Activated CD8-positive, alpha-beta T cell treated with anti-CD3 and anti-CD28 coated beads, Interleukin-2, amount 10 ng/mL, durations not matched to agents 7 days and 5 days (primary cell): ENCODE measurements around the gene CXCL16. TPM values are rescaled to one million over a fixed set of nuclear protein-coding genes. Genes with fewer than 3 reads are reported as not detected.
"Not testable (repeated sequence)": the region's sequence is repeated elsewhere in the genome, so short reads cannot be mapped to it uniquely, and the experiment has no call there.

ENCODE experiments used
- ATAC-seq: fragments of 150-1000 bp; cut with Tn5 transposase; one replicate; pipeline ENCODE4 v1.10.0; 2021; ENCODE audit warnings: moderate library complexity
- CTCF ChIA-PET: fragments of 350-600 bp; sonication (Branson Sonifier 250); formaldehyde crosslinking; loops from one replicate; lab custom pipeline; 2021; ENCODE audit warnings: antibody characterized with exemption; lab: Charles Lee
- POLR2A ChIA-PET: fragments of 350-600 bp; sonication (Branson Sonifier 250); formaldehyde crosslinking; loops from one replicate; lab custom pipeline; 2021; ENCODE audit warnings: antibody characterized with exemption; lab: Charles Lee
- DNase-seq: peaks from one replicate; pipeline ENCODE4 v3.0.0-alpha.2; 2020
- H3K27ac Mint-ChIP-seq: one replicate; pipeline ENCODE4 v1.8.0; 2021; ENCODE audit warnings: mild to moderate bottlenecking, mixed read lengths
- H3K27me3 Mint-ChIP-seq: one replicate; pipeline ENCODE4 v1.8.0; 2021; ENCODE audit warnings: low read depth, mixed read lengths
- H3K36me3 Mint-ChIP-seq: one replicate; pipeline ENCODE4 v1.8.0; 2021; ENCODE audit warnings: low read depth, mixed read lengths
- H3K4me1 Mint-ChIP-seq: one replicate; pipeline ENCODE4 v1.8.0; 2021; ENCODE audit warnings: low read depth, mixed read lengths
- H3K4me3 Mint-ChIP-seq: one replicate; pipeline ENCODE4 v1.8.0; 2021; ENCODE audit warnings: mild to moderate bottlenecking, mixed read lengths
- H3K9me3 Mint-ChIP-seq: one replicate; pipeline ENCODE4 v1.8.0; 2022; ENCODE audit warnings: mixed read lengths; ENCODE audit not compliant: insufficient read depth
- total RNA-seq, 2 experiments: library from RNA; stranded (reverse); gene quantifications; one replicate each; pipeline ENCODE4 v1.2.3, GENCODE V29; 2021

Gene CXCL16
- total RNA-seq, 2 experiments from 2014 or later, result 0.50 to 0.89 TPM

DNA sequence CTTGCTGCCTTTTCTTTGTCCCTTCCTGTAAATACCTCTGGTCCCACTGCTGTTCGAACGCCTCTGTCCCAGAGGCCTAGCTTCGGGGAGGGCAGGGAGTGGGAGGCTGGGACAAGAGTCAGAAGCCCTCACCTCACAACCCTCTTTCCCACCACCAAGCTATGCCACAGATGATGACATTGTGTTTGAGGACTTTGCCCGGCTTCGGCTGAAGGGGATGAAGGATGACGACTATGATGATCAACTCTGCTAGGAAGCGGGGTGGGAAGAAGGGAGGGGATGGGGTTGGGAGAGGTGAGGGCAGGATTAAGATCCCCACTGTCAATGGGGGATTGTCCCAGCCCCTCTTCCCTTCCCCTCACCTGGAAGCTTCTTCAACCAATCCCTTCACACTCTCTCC, 18.9 kb downstream of the CXCL16 start:
- Mint-ChIP-seq H3K9me3 (no peaks in the 10 kb centered on the region), H3K4me3 (no peak overlapping the region), H3K27me3 (no peaks in the 10 kb centered on the region), H3K36me3 (peaks cover 59% of the 10 kb centered on the region), H3K27ac (peak overlapping the region; percentile 39), H3K4me1 (peaks cover 50% of the 10 kb centered on the region)
- DNase-seq (no peak), ATAC-seq (no peak)
- CTCF ChIA-PET, result no interaction called here
- POLR2A ChIA-PET, result no interaction called here

GRCh38 chr17:4719684-4720221, 20.0 kb downstream of the CXCL16 start:
- POLR2A ChIA-PET, result no interaction called here
- Mint-ChIP-seq H3K27me3 (no peaks in the 10 kb centered on the region), H3K36me3 (peaks cover 68% of the 10 kb centered on the region), H3K4me1 (peaks cover 59% of the 10 kb centered on the region), H3K9me3 (no peaks in the 10 kb centered on the region), H3K27ac (peak overlapping the region; percentile 58), H3K4me3 (no peak overlapping the region)
- no peak for ATAC-seq
- no peak for DNase-seq
- CTCF ChIA-PET, result no interaction called here

DNA sequence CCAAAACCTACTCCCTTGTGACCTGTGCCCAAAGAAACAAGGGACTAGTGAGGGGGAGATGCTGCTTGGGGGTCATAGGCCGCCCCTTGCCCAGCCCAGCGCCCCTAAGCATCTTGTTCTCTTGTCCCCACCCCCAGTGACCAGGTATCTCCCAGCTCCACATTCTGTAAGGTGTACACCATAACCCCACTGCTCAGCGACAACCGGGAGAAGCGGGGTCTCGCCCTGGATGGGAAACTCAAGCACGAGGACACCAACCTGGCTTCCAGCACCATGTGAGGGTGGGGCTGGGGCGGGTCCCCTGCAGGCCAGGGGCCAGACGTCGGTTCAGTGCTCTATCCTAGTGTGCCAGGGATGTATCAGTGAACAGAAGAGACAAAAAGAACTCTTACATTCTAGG, 20.6 kb downstream of the CXCL16 start:
- Mint-ChIP-seq H3K36me3 (peaks cover 68% of the 10 kb centered on the region), H3K27me3 (no peaks in the 10 kb centered on the region), H3K4me3 (no peak overlapping the region), H3K27ac (peak overlapping the region; percentile 58), H3K4me1 (peaks cover 62% of the 10 kb centered on the region), H3K9me3 (no peaks in the 10 kb centered on the region)
- ChIA-PET POLR2A (no interaction called here), CTCF (no interaction called here)
- no peak for DNase-seq
- no peak for ATAC-seq

- peak overlapping the region; percentile 1 for H3K4me3 Mint-ChIP-seq
- H3K9me3 Mint-ChIP-seq, result no peaks in the 10 kb centered on the region
- peak overlapping the region; percentile 67 for H3K27ac Mint-ChIP-seq
- no peaks in the 10 kb centered on the region for H3K27me3 Mint-ChIP-seq
- DNase-seq, result no peak
- CTCF ChIA-PET, result no interaction called here
- peaks cover 74% of the 10 kb centered on the region for H3K36me3 Mint-ChIP-seq
- ATAC-seq, result no peak
- peaks cover 70% of the 10 kb centered on the region for H3K4me1 Mint-ChIP-seq
- POLR2A ChIA-PET, result no interaction called here
These were observed 21.5 kb downstream of the CXCL16 start for GRCh38 chr17:4718276-4718675.

- DNase-seq (no peak), ATAC-seq (no peak)
- Mint-ChIP-seq H3K4me1 (peaks cover 74% of the 10 kb centered on the region), H3K4me3 (peak overlapping the region; percentile 60), H3K27me3 (no peaks in the 10 kb centered on the region), H3K36me3 (peaks cover 74% of the 10 kb centered on the region), H3K9me3 (no peaks in the 10 kb centered on the region), H3K27ac (peak overlapping the region; percentile 82)
- CTCF ChIA-PET, result interaction anchor here (1.4 kb wide), 1 partner anchor 69 kb away, joined by 3 read pairs; the partner anchor contains the start of gene VMO1
- POLR2A ChIA-PET, result no interaction called here
These were observed 21.9 kb downstream of the CXCL16 start for GRCh38 chr17:4717791-4718190.

- peak overlapping the region; percentile 81 for H3K4me3 Mint-ChIP-seq
- H3K4me1 Mint-ChIP-seq, result peaks cover 79% of the 10 kb centered on the region
- H3K27me3 Mint-ChIP-seq, result no peaks in the 10 kb centered on the region
- no peak for ATAC-seq
- no peaks in the 10 kb centered on the region for H3K9me3 Mint-ChIP-seq
- H3K36me3 Mint-ChIP-seq, result peaks cover 79% of the 10 kb centered on the region
- no peak for DNase-seq
- ChIA-PET CTCF (interaction anchor here (1.1 to 1.8 kb wide), 3 partner anchors 16 to 80 kb away, joined by 3 to 4 read pairs (median 3); partner anchors contain the start of genes PSMB6 and VMO1), POLR2A (interaction anchor here (1.2 to 2.1 kb wide), 2 partner anchors 12 to 15 kb away, joined by 4 to 8 read pairs; partner anchors contain the start of gene MED11)
- H3K27ac Mint-ChIP-seq, result peak overlapping the region; percentile 94
These were observed 23.6 kb downstream of the CXCL16 start for GRCh38 chr17:4716081-4716480.

DNA sequence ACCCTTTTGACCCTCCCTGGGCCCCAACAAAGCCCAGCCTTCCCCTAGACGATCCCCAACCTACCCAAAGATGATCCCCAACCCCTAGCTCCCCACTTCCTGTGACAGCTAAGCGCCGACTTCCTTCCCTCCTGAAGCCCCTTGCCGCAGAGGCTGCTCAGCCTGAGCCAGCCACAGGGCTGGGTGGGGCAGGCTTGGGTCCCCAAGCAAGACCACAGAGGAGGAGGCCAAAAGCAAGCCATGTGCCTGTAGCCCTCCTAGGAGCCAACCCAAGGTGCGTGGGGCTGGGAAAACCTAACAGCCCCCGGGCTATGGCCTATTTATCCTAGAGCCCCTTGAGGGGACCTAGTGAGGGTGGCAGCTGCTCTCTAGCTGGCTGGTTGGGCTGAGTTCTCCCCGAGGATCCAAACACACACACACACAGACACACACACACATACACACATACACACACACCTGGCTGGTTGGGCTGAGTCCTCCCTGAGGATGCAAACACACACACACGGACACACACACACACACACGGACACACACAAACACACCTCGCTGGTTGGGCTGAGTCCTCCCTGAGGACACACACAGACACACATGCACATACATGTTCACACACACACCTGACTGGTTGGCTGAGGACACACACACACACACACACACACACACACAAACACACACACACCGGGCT, 24.5 kb downstream of the CXCL16 start:
- ChIA-PET POLR2A (interaction anchor here (0.6 to 2.1 kb wide), 3 partner anchors 12 to 26 kb away, joined by 3 to 8 read pairs (median 4); partner anchors contain the start of gene MED11), CTCF (interaction anchor here (0.6 to 2.3 kb wide), 5 partner anchors 12 to 81 kb away, joined by 3 to 14 read pairs (median 4); partner anchors contain the start of gene PSMB6)
- H3K4me1 Mint-ChIP-seq, result peaks cover 74% of the 10 kb centered on the region
- peaks cover 70% of the 10 kb centered on the region for H3K36me3 Mint-ChIP-seq
- peak; percentile 81 for DNase-seq
- no peaks in the 10 kb centered on the region for H3K9me3 Mint-ChIP-seq
- peak overlapping the region; percentile 81 for H3K4me3 Mint-ChIP-seq
- peak; percentile 11 for ATAC-seq
- no peaks in the 10 kb centered on the region for H3K27me3 Mint-ChIP-seq
- H3K27ac Mint-ChIP-seq, result peak overlapping the region; percentile 94

GRCh38 chr17:4714340-4715062, 25.2 kb downstream of the CXCL16 start:
- Mint-ChIP-seq H3K4me3 (peak overlapping the region; percentile 81), H3K36me3 (peaks cover 63% of the 10 kb centered on the region), H3K27ac (peak overlapping the region; percentile 94), H3K4me1 (peaks cover 77% of the 10 kb centered on the region)
- not testable (repeated sequence) for DNase-seq, ATAC-seq, H3K27me3 Mint-ChIP-seq, H3K9me3 Mint-ChIP-seq
- CTCF ChIA-PET, result interaction anchor here (0.6 to 2.3 kb wide), 5 partner anchors 11 to 82 kb away, joined by 3 to 14 read pairs (median 4); partner anchors contain the start of gene PSMB6
- POLR2A ChIA-PET, result interaction anchor here (0.6 to 2.2 kb wide), 5 partner anchors 11 to 141 kb away, joined by 3 to 9 read pairs (median 5); no protein-coding TSS in a partner anchor

DNA sequence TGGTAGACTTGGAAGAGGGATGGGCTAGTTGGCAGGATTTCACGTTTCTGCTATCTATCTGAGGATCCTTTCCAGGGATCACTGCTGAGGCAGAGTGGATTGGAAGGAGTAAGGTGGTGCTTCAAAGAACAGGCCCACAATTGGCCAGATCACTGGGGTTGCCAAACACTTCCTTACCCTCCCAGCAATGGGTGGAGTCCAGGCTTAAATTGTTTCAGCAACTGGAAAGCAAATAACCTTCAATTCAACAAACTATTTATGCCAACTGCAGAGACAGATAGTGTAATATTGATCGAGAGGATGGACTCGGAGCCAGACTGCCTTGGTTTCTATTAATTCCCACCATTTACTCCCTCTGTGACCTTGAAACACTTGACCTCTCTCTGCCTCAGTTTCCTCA, 27.2 kb downstream of the CXCL16 start:
- Mint-ChIP-seq H3K27ac (peak overlapping the region; percentile 96), H3K9me3 (no peaks in the 10 kb centered on the region), H3K27me3 (no peaks in the 10 kb centered on the region), H3K4me3 (peak overlapping the region; percentile 94), H3K36me3 (peaks cover 50% of the 10 kb centered on the region), H3K4me1 (peaks cover 72% of the 10 kb centered on the region)
- ATAC-seq, result no peak
- DNase-seq, result no peak
- ChIA-PET POLR2A (interaction anchor here (0.6 to 2.2 kb wide), 7 partner anchors 9 to 122 kb away, joined by 3 to 9 read pairs (median 4); partner anchors contain the start of genes MED11 and PELP1), CTCF (interaction anchor here (5.6 kb wide), 1 partner anchor 77 kb away, joined by 37 read pairs; the partner anchor contains the start of gene GLTPD2)

DNA sequence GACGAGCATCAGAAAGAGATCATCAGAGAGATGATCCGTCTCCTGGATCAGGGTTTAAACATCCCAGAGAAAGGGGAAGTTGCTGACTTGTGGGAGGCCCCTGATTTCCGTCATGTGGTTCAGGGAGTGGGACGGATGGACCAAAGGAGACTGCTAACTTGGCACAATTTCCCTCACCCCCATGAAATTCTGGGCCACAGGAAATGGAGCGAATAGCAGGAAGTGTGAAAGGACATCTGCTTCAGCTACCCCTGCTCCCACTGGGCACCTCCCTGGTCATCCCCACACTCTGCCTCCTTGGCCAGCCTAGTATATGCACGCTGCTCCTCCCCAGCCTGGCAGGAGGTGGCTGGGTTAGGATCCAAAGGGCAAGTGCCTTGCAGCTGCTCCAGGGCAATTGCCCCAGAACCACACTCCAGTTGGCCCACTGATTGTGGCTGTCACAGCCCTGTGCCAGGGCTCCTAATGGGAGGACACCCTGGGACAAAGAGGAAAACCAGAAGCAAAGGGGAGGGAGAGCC, 28.0 kb downstream of the CXCL16 start:
- DNase-seq, result no peak
- no peaks in the 10 kb centered on the region for H3K27me3 Mint-ChIP-seq

More for the DNA sequence above, 28.0 kb downstream of the CXCL16 start:
- H3K27ac Mint-ChIP-seq, result peak overlapping the region; percentile 96
- CTCF ChIA-PET, result interaction anchor here (1.3 to 5.6 kb wide), 2 partner anchors 20 to 78 kb away, joined by 3 to 37 read pairs; partner anchors contain the start of gene GLTPD2
- H3K4me1 Mint-ChIP-seq, result peaks cover 68% of the 10 kb centered on the region
- no peak for ATAC-seq
- no peaks in the 10 kb centered on the region for H3K9me3 Mint-ChIP-seq
- POLR2A ChIA-PET, result interaction anchor here (0.6 to 1.9 kb wide), 5 partner anchors 8 to 123 kb away, joined by 3 to 7 read pairs (median 4); partner anchors contain the start of genes MED11 and PELP1
- peak overlapping the region; percentile 94 for H3K4me3 Mint-ChIP-seq
- H3K36me3 Mint-ChIP-seq, result peaks cover 45% of the 10 kb centered on the region
